Kidney (tissue), 14 donors: Measurements from ENCODE around the gene ADGRV1. TPM values are rescaled to one million over a fixed set of nuclear protein-coding genes. Genes with fewer than 3 reads are reported as not detected.

ENCODE experiments used
- DNase-seq, 5 donors: peaks; one replicate each; pipeline ENCODE4 v3.0.0-alpha.2; 2013 to 2020
- FAIRE-seq: peaks from 2 replicates; lab custom pipeline; 2012; peaks lifted over from hg19 to GRCh38; lab: Jason Lieb, UNC
- H3K27ac ChIP-seq, 2 donors: one replicate each; pipeline ENCODE4 v1.7.0; 2013; ENCODE audit warnings: low read depth in 2 of 2, low read length in 2 of 2, inconsistent platforms in 1 of 2
- H3K27me3 ChIP-seq: one replicate; pipeline ENCODE4 v1.7.1; 2013; ENCODE audit warnings: low read length, inconsistent platforms; ENCODE audit not compliant: control insufficient read depth, insufficient read depth
- H3K36me3 ChIP-seq, 3 donors: one replicate each; pipeline versions ENCODE4 v1.7.0 to v1.7.1; 2013; ENCODE audit warnings: low read length in 3 of 3, control low read depth in 1 of 3, inconsistent platforms in 1 of 3; ENCODE audit not compliant: insufficient read depth in 3 of 3, control insufficient read depth in 2 of 3
- H3K4me1 ChIP-seq, 3 donors: one replicate each; pipeline versions ENCODE4 v1.7.0 to v1.7.1; 2013; ENCODE audit warnings: low read length in 3 of 3, inconsistent platforms in 1 of 3, low read depth in 1 of 3; ENCODE audit not compliant: control insufficient read depth in 2 of 3, insufficient read depth in 2 of 3
- H3K4me3 ChIP-seq, 3 donors: one replicate each; pipeline versions ENCODE4 v1.7.0 to v1.8.1; 2013; ENCODE audit warnings: low read length in 3 of 3, control low read depth in 1 of 3, inconsistent platforms in 1 of 3
- H3K9ac ChIP-seq, 3 donors: one replicate each; pipeline versions ENCODE4 v1.7.0 to v1.7.1; 2013; ENCODE audit warnings: low read length in 3 of 3, control low read depth in 1 of 3, inconsistent platforms in 1 of 3
- H3K9me3 ChIP-seq, 3 donors: one replicate each; pipeline versions ENCODE4 v1.7.0 to v1.7.1; 2013; ENCODE audit warnings: low read length in 3 of 3, control low read depth in 1 of 3, inconsistent platforms in 1 of 3; ENCODE audit not compliant: control insufficient read depth in 2 of 3, insufficient read depth in 1 of 3
- CTCF ChIP-seq: IDR thresholded peaks from 3 replicates; pipeline ENCODE4 v1.5.1; 2012; ENCODE audit warnings: mild to moderate bottlenecking, moderate library complexity, borderline replicate concordance; ENCODE audit not compliant: insufficient read depth; ENCODE audit errors: extremely low read depth
- intact Hi-C: fragments of 100-400 bp; cut with DNase I; formaldehyde crosslinking; loops from one replicate; pipeline ENCODE4 v1.11.1; 2022
- polyA plus RNA-seq: library from polyadenylated mRNA; stranded (reverse); fragments of 350-450 nt; fragmentation: Illumina TruSeq; extraction: RNeasy Lipid Tissue Mini Kit (QIAGEN cat#74804); gene quantifications from one replicate; pipeline ENCODE4 v1.2.3, GENCODE V29; 2014; ENCODE audit warnings: low read depth, low replicate concordance; ENCODE audit not compliant: insufficient read depth
- total RNA-seq: library from RNA; stranded (reverse); fragmentation: NEBNext Ultra II Directional; extraction: Animal tissue kit (Norgen Biotek cat#: 25700); gene quantifications from one replicate; pipeline ENCODE4 v1.2.1, GENCODE V29; 2021
- donor health status: control.
- donor health status: control.
- donor health status: control.
- donor health status: control.
- donor health status: control.
- donor health status: DM: yes; HTN: yes; CAD: no.
- donor health status: Normal renal cell carcinoma (clear cell type).

Gene ADGRV1
- total and polyA plus RNA-seq, 2 donors from 2014 or later = 7.0 to 7.3 TPM

DNA sequence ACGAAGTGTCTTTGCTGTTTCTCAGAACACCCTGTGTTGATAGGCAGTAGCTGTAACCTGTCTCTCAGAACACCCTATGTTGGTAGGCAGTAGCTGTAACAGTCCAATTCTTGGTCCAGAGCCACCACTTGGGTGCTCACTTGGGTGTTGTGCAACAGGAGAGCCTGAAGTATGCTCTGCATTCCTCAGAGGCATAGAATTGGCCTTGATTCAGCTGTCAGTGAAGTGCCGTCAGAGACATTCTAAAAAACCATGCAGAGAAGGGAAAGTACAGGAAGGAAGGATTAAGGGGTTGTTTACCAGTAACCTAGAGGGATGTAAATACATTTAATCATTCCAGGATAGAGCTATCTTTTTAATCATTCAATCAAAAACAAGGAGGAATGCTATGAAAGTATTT, 593.4 kb downstream of the ADGRV1 start:
- intact Hi-C loops = no loop called here
- no peaks in the 10 kb centered on the region for H3K9me3 ChIP-seq
- peak in 1 of 5 donors; percentile 29 for DNase-seq
- H3K4me3 ChIP-seq = no peak overlapping the region
- H3K36me3 ChIP-seq = no peaks in the 10 kb centered on the region
- no peak for FAIRE-seq
- no peak for TF ChIP-seq CTCF
- no peak overlapping the region for H3K9ac ChIP-seq
- no peak overlapping the region for H3K27ac ChIP-seq
- H3K27me3 ChIP-seq = no peaks in the 10 kb centered on the region
- H3K4me1 ChIP-seq = no peaks in the 10 kb centered on the region

DNA sequence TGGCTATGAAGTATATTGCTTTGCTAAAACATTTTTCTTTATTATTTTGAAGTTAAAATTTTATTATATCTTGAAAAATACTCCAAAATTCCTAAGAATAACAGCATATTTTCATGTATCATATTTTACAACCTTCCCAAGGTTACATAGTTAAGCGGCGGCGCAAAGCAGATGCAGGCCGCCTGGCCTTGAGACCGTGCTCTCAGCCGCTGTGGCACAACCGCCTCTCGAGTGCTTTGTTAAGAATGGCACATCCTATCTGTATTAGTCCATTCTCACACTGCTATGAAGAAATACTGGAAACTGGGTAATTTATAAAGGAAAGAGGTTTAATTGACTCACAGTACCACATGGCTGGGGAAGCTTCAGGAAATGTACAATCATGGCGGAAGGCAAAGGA, 595.7 kb downstream of the ADGRV1 start:
- Histone ChIP-seq H3K9me3 (no peaks in the 10 kb centered on the region), H3K4me3 (no peak overlapping the region), H3K9ac (no peak overlapping the region), H3K36me3 (no peaks in the 10 kb centered on the region), H3K27ac (no peak overlapping the region), H3K27me3 (no peaks in the 10 kb centered on the region), H3K4me1 (no peaks in the 10 kb centered on the region)
- FAIRE-seq (no peak), DNase-seq (no peak)
- no peak for TF ChIP-seq CTCF
- intact Hi-C loops = no loop called here

- H3K36me3 ChIP-seq = no peaks in the 10 kb centered on the region
- FAIRE-seq (no peak), DNase-seq (no peak)
- no peaks in the 10 kb centered on the region for H3K27me3 ChIP-seq
- H3K9ac ChIP-seq = no peak overlapping the region
- H3K4me1 ChIP-seq = no peaks in the 10 kb centered on the region
- no peak overlapping the region for H3K27ac ChIP-seq
- H3K4me3 ChIP-seq = no peak overlapping the region
- no peak for TF ChIP-seq CTCF
- intact Hi-C loops = no loop called here
- no peaks in the 10 kb centered on the region for H3K9me3 ChIP-seq
Measured at GRCh38 chr5:91155274-91155673, 596.7 kb downstream of the ADGRV1 start.

DNA sequence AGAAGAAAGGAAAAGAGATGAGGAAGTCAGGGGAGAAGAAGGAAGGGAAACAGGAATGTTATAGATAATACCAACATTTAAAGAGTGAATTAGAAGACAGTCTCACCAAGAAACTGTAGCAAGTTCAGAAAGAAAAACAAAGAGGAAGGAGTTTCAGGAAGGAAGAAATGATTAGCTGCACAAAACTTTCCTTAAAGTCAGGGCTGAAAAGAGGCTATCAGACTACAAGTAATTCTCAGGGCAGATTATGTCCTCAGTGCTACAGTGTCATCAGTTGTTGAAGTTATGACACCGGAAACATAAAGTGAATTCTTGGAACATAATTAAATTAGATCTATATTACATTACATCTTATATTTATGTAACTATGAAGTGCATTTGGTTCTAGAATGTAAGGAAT, 597.6 kb downstream of the ADGRV1 start:
- TF ChIP-seq CTCF = no peak
- FAIRE-seq (no peak), DNase-seq (peak in 1 of 5 donors; percentile 17)
- Histone ChIP-seq H3K27me3 (no peaks in the 10 kb centered on the region), H3K27ac (no peak overlapping the region), H3K9me3 (no peaks in the 10 kb centered on the region), H3K4me1 (no peaks in the 10 kb centered on the region), H3K9ac (no peak overlapping the region), H3K4me3 (no peak overlapping the region), H3K36me3 (no peaks in the 10 kb centered on the region)
- intact Hi-C loops = no loop called here
